AG04450 (cell line): ENCODE results near the gene RIBC2. TPM values are rescaled to one million over a fixed set of nuclear protein-coding genes. Genes with fewer than 3 reads are reported as not detected.
A peak's percentile ranks its signal among the peaks of the same experiment; 100 is the strongest.
"Not testable (repeated sequence)": the region's sequence is repeated elsewhere in the genome, so short reads cannot be mapped to it uniquely, and the experiment has no call there.

Source experiments
- CTCF ChIA-PET: fragments of 300-600, 350-600 bp; formaldehyde crosslinking; extraction: SDS; loops from one replicate; lab custom pipeline; 2022; ENCODE audit warnings: antibody characterized with exemption, inconsistent platforms; lab: Charles Lee
- POLR2A ChIA-PET: fragments of 350-600 bp; formaldehyde crosslinking; extraction: SDS; loops from one replicate; lab custom pipeline; 2021; ENCODE audit warnings: antibody characterized with exemption, inconsistent platforms; lab: Yijun Ruan, JAX
- DNase-seq: peaks from one replicate; pipeline ENCODE4 v3.0.0-alpha.2; 2011; ENCODE audit warnings: low read depth, low spot score
- H3K27ac ChIP-seq: one replicate; pipeline ENCODE4 v1.5.1; 2012; ENCODE audit warnings: low read depth, low read length, control low read depth
- H3K27me3 ChIP-seq: one replicate; pipeline ENCODE4 v1.6.0; 2012; ENCODE audit warnings: low read length; ENCODE audit not compliant: control insufficient read depth, insufficient read depth
- H3K4me3 ChIP-seq: 2 replicates; pipeline ENCODE4 v1.5.1; 2011; ENCODE audit warnings: mild to moderate bottlenecking, low read depth, low read length, control low read depth
- H3K9me3 ChIP-seq: 2 replicates; pipeline ENCODE4 v1.5.1; 2012; ENCODE audit warnings: low read length; ENCODE audit not compliant: control insufficient read depth, insufficient read depth
- polyA plus RNA-seq: library from polyadenylated mRNA; depleted of rRNA; stranded (reverse); fragments of >200 nt; gene quantifications from 2 replicates; pipeline ENCODE4 v1.2.3, GENCODE V29; 2011
- TF ChIP-seq, protein P1 (sequence below): IDR thresholded peaks from 2 replicates; pipeline ENCODE4 v1.5.1; 2011; ENCODE audit warnings: low read depth, low read length, control low read depth, inconsistent platforms

The RIBC2 gene
- polyA plus RNA-seq, 1 experiment = 0.20 TPM

DNA sequence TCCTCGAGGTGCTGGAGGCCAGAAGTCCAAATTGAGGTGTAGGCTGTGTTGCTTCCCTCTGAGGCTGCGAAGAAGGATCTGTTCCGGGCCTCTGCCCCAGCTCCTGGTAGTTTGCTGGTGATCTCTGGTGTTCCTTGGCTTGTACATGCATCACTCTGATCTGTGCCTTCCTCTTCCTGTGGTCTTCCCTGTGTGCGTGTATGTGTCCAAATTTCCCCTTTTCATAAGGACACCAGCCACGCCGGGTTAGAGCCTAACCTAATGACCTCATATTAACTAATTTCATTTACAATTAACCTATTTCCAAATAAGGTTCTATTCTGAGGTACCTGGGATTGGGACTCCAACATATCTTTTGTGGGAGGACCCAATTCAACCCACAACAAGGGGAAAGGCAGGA, 21.5 kb downstream of the RIBC2 start:
- ChIA-PET CTCF (no interaction called here), POLR2A (no interaction called here)
- no peak overlapping the region for H3K27ac ChIP-seq
- H3K9me3 ChIP-seq = no peaks in the 10 kb centered on the region
- peaks cover 8% of the 10 kb centered on the region for H3K27me3 ChIP-seq
- no peak for DNase-seq
- TF ChIP-seq, protein P1, sequence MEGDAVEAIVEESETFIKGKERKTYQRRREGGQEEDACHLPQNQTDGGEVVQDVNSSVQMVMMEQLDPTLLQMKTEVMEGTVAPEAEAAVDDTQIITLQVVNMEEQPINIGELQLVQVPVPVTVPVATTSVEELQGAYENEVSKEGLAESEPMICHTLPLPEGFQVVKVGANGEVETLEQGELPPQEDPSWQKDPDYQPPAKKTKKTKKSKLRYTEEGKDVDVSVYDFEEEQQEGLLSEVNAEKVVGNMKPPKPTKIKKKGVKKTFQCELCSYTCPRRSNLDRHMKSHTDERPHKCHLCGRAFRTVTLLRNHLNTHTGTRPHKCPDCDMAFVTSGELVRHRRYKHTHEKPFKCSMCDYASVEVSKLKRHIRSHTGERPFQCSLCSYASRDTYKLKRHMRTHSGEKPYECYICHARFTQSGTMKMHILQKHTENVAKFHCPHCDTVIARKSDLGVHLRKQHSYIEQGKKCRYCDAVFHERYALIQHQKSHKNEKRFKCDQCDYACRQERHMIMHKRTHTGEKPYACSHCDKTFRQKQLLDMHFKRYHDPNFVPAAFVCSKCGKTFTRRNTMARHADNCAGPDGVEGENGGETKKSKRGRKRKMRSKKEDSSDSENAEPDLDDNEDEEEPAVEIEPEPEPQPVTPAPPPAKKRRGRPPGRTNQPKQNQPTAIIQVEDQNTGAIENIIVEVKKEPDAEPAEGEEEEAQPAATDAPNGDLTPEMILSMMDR = no peak
- no peak overlapping the region for H3K4me3 ChIP-seq

DNA sequence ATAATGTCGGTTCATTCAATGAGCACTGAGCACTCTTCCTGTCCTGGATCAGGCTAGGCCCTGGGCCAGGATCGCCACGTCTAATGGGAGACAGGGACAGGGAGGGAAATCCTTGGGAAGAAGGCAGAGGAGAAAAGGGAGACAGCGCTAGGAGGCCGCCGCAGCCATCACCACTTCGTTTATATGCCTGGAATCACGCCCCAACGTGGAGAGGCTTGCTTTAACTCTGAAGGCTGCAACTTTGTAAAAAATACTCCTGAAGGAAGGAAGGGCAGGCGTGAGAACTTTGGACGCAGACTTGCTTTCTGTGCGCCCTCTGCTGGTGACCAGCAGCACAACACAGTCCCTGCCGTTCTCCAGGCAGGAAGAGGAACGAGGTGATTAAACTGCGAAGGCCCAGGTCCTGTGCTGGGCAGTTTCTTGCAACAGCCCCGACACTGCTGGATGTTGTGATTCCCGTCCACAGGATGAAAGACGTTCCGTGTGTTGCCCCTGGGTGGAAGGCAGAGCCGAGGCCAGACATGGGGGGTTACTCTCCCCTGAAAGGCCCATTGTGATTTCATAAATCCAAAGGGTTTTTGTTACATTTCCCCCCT, 22.1 kb downstream of the RIBC2 start:
- TF ChIP-seq, protein P1 = peak; percentile 95
- no peaks in the 10 kb centered on the region for H3K9me3 ChIP-seq
- peaks cover 6% of the 10 kb centered on the region for H3K27me3 ChIP-seq
- H3K4me3 ChIP-seq = no peak overlapping the region
- ChIA-PET CTCF (interaction anchor here (0.6 to 0.8 kb wide), 3 partner anchors 95 to 149 kb away, joined by 3 to 4 read pairs (median 3); no protein-coding TSS in a partner anchor), POLR2A (no interaction called here)
- peak overlapping the region; percentile 11 for H3K27ac ChIP-seq
- DNase-seq = peak; percentile 84

DNA sequence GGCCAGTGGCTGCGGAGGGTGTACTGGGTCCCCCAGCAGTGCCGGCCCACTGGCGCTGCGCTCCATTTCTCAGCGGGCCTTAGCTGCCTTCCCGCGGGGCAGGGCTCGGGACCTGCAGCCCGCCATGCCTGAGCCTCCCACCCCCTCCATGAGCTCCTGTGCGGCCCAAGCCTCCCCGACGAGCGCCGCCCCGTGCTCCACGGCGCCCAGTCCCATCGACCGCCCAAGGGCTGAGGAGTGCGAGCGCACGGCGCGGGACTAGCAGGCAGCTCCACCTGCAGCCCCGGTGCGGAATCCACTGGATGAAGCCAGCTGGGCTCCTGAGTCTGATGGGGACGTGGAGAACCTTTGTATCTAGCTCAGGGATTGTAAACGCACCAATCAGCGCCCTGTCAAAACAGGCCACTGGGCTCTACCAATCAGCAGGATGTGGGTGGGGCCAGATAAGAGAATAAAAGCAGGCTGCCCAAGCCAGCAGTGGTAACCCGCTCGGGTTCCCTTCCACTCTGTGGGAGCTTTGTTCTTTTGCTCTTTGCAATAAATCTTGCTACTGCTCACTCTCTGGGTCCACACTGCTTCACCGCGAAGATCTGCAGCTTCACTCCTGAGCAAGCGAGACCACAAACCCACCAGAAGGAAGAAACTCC, 23.5 kb downstream of the RIBC2 start:
- DNase-seq, H3K27me3 ChIP-seq, POLR2A ChIA-PET, H3K9me3 ChIP-seq, H3K27ac ChIP-seq, H3K4me3 ChIP-seq: not testable (repeated sequence)
- CTCF ChIA-PET = interaction anchor here (0.6 to 1.7 kb wide), 6 partner anchors 24 to 168 kb away, joined by 3 to 13 read pairs (median 4); partner anchors contain the start of genes RIBC2 and SMC1B

DNA sequence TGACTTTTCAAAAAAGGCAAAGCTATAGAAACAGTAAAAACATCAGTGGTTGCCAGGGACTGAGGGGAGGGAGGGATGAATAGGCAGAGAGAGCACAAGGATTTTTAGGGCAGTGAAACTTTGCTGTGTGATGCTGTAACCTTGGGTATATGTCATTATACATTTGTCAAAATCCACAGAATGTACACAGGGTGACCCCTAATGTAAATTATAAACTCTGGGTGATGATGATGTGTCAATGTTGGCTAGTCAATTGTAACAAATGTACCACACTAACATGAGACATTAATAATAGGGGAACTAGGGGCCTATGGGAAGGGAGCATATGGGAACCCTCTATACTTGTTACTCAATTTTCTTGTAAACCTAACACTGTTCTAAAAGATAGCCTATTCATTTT, 24.8 kb downstream of the RIBC2 start:
- Histone ChIP-seq H3K27ac (peak overlapping the region; percentile 22), H3K4me3 (no peak overlapping the region), H3K27me3 (no peaks in the 10 kb centered on the region), H3K9me3 (no peaks in the 10 kb centered on the region)
- CTCF ChIA-PET = interaction anchor here (0.7 to 1.7 kb wide), 5 partner anchors 25 to 170 kb away, joined by 3 to 13 read pairs (median 4); partner anchors contain the start of genes RIBC2 and SMC1B
- POLR2A ChIA-PET = interaction anchor here (0.6 to 1.6 kb wide), 4 partner anchors 59 to 167 kb away, joined by 3 to 8 read pairs (median 6); no protein-coding TSS in a partner anchor
- TF ChIP-seq, protein P1 = no peak
- DNase-seq = peak; percentile 65

DNA sequence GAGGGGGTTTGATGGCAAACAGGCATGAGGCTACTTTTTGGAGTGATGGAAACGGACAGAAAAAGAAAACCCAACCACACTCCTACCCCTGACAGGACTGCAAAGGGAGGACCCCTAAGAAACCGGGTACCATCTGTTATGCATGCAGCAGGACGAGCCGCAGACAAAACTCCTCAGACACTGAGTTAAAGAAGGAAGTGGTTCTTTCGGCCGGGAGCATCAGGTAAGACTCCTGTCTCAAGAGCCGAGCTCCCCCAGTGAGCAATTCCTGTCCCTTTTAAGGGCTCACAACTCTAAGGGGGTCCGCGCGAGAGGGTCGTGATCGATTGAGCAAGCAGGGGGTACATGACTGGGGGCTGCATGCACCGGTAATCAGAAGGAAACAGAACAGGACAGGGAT, 27.2 kb downstream of the RIBC2 start:
- ChIA-PET CTCF (interaction anchor here (1.0 to 2.3 kb wide), 4 partner anchors 15 to 113 kb away, joined by 3 to 19 read pairs (median 6); no protein-coding TSS in a partner anchor), POLR2A (interaction anchor here (1.2 to 2.7 kb wide), 2 partner anchors 12 to 64 kb away, joined by 5 to 6 read pairs; no protein-coding TSS in a partner anchor)
- not testable (repeated sequence) for DNase-seq, H3K27me3 ChIP-seq, H3K9me3 ChIP-seq, H3K27ac ChIP-seq, H3K4me3 ChIP-seq

DNA sequence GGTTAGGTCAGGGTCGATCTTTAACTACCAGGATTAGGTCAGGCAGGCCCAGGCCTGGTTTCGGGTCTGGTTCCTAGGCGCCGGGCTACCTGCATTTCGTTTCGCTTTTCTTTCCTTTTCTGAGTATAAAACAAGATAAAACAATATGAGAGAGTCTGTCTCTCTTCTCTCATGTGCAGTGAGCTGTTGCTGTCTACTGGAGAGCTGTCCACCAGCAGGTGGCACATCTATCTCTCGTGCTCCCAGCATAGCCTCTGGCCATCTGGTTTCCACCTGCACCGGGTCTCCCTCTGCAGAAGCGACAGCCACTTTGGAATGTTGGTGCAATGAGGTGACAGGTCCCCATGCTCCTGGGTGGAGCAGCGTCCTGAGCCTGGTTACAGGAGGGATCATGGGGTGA, 27.6 kb downstream of the RIBC2 start:
- DNase-seq = no peak
- ChIA-PET CTCF (interaction anchor here (1.0 to 2.3 kb wide), 4 partner anchors 60 to 112 kb away, joined by 4 to 19 read pairs (median 8); no protein-coding TSS in a partner anchor), POLR2A (interaction anchor here (1.2 to 2.7 kb wide), 2 partner anchors 11 to 64 kb away, joined by 5 to 6 read pairs; no protein-coding TSS in a partner anchor)
- Histone ChIP-seq H3K9me3 (no peaks in the 10 kb centered on the region; the same call in 1 of the 2 replicates), H3K27me3 (no peaks in the 10 kb centered on the region), H3K4me3 (no peak overlapping the region), H3K27ac (no peak overlapping the region)
- TF ChIP-seq, protein P1 = peak; percentile 82
